HFFc6 (cell line): Measurements from ENCODE around the gene APRT. TPM values are rescaled to one million over a fixed set of nuclear protein-coding genes. Genes with fewer than 3 reads are reported as not detected.

ENCODE experiments used
- DNase-seq: peaks from one replicate; pipeline ENCODE4 v3.0.0-alpha.2; 2018
- H3K27ac Mint-ChIP-seq: 2 replicates; pipeline ENCODE4 v1.8.0; 2020; ENCODE audit warnings: mild to moderate bottlenecking, mixed read lengths
- H3K27me3 Mint-ChIP-seq: 2 replicates; pipeline ENCODE4 v1.8.0; 2021; ENCODE audit warnings: mild to moderate bottlenecking, moderate library complexity, mixed read lengths; ENCODE audit not compliant: insufficient read depth
- H3K36me3 Mint-ChIP-seq: 2 replicates; pipeline ENCODE4 v1.8.0; 2021; ENCODE audit warnings: low read depth, mixed read lengths
- H3K4me1 Mint-ChIP-seq: 2 replicates; pipeline ENCODE4 v1.8.0; 2020; ENCODE audit warnings: low read depth, mixed read lengths
- H3K4me3 Mint-ChIP-seq: 2 replicates; pipeline ENCODE4 v1.8.0; 2020; ENCODE audit warnings: mild to moderate bottlenecking, moderate library complexity, mixed read lengths
- H3K9me3 Mint-ChIP-seq: 2 replicates; pipeline ENCODE4 v1.8.0; 2020; ENCODE audit warnings: mild to moderate bottlenecking, mixed read lengths
- total RNA-seq, 6 experiments: library from RNA; stranded (reverse); fragmentation: NEBNext Ultra II Directional; extraction: Animal tissue kit (Norgen Biotek cat#: 25700); gene quantifications; 2 replicates in 1 of 6; 3 replicates in 5 of 6; pipeline ENCODE4 v1.2.3, GENCODE V29; 2021
- TF ChIP-seq, protein P1 (sequence below): fragments of 200-600 bp; sonication (generic); IDR thresholded peaks from 2 replicates; pipeline ENCODE4 v1.5.0; 2021; ENCODE audit warnings: antibody characterized with exemption, mild to moderate bottlenecking

APRT gene
- total RNA-seq, 6 experiments from 2014 or later, result 123 to 163 (median 130) TPM

DNA sequence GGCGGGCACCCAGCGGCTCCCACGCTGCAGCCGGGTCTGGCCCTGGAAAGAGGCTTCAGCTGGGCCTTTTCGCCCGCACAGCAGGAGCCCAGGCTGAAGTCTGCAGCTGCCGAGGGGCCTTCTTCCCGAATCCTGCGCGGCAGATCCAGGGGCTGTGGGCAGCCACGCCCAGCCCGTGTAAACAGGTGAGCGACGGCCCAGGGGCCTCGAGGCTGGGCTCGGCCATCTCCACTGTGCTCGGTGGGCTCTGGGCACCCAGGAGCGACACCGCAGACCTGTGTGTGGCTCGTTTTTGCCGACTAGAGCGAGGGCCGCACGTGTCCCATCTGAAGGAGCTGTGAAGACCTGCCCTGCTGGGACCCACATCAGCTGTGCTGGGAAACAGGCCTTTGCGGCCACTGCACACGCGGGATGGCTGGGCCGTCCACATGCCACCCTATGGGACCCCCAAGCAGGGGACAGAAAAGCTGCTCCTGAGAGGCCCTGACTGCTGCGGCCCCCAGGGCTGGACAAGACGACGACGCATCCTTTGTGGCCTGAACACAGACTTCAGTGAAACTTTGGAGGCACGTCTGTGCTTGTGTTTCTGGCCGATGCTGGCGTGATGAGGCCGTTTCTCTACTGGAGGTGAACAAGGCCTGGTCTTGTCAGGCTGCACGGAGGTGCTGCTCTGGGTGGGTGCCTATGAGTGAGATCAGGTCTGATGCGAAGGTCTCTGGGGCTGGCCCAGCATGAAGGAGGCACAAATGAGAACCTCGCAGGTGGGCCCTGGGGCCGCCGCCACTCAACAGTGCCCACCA is 5.2 kb upstream of the APRT start:
- Mint-ChIP-seq H3K27me3 (peaks cover 2% of the 10 kb centered on the region), H3K36me3 (no peaks in the 10 kb centered on the region), H3K4me3 (no peak overlapping the region), H3K4me1 (no peaks in the 10 kb centered on the region), H3K27ac (no peak overlapping the region), H3K9me3 (no peaks in the 10 kb centered on the region)
- no peak for DNase-seq
- TF ChIP-seq, protein P1, sequence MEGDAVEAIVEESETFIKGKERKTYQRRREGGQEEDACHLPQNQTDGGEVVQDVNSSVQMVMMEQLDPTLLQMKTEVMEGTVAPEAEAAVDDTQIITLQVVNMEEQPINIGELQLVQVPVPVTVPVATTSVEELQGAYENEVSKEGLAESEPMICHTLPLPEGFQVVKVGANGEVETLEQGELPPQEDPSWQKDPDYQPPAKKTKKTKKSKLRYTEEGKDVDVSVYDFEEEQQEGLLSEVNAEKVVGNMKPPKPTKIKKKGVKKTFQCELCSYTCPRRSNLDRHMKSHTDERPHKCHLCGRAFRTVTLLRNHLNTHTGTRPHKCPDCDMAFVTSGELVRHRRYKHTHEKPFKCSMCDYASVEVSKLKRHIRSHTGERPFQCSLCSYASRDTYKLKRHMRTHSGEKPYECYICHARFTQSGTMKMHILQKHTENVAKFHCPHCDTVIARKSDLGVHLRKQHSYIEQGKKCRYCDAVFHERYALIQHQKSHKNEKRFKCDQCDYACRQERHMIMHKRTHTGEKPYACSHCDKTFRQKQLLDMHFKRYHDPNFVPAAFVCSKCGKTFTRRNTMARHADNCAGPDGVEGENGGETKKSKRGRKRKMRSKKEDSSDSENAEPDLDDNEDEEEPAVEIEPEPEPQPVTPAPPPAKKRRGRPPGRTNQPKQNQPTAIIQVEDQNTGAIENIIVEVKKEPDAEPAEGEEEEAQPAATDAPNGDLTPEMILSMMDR, result no peak

DNA sequence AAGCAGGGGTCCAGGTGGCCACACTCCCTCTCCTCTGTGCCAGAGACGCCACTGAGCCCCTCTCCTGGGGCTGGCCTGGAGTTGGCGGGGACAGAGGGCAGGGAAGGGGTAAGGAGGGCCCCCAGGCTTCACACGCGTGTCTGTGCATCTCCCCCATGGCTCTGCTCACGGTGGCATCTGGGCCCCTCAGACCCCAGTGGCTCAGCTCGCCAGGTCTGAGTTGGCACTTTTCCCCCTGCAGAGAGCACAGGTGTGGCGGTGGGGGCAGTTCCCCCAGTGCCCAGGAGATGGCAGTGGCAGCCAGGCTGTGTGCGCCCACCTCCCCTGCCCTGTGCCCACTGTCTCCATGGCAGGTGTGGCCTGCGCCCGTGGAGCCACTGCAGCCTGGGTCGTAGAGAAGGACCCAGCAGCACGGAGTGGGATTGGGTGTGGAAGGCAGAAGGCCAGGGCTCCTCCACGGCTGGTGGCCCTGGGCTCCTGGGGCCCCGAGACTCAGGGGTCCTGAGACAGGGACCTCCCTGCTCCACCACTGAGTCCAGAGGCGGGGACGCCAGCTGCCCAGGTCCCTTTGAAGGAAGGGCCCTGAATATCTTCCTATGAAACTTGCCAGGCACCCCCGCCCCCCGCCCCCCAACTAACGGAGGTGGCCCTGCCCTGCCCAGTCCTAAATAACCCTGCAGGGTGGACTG is 4.3 kb upstream of the APRT start:
- no peak overlapping the region for H3K4me3 Mint-ChIP-seq
- TF ChIP-seq, protein P1, result peak; percentile 84
- no peaks in the 10 kb centered on the region for H3K36me3 Mint-ChIP-seq
- H3K27ac Mint-ChIP-seq, result no peak overlapping the region
- H3K9me3 Mint-ChIP-seq, result no peaks in the 10 kb centered on the region
- H3K27me3 Mint-ChIP-seq, result peaks cover 4% of the 10 kb centered on the region
- DNase-seq, result no peak
- 0 out of 2 replicates have a peak, but pooled peaks cover under 1% of the 10 kb centered on the region for H3K4me1 Mint-ChIP-seq

DNA sequence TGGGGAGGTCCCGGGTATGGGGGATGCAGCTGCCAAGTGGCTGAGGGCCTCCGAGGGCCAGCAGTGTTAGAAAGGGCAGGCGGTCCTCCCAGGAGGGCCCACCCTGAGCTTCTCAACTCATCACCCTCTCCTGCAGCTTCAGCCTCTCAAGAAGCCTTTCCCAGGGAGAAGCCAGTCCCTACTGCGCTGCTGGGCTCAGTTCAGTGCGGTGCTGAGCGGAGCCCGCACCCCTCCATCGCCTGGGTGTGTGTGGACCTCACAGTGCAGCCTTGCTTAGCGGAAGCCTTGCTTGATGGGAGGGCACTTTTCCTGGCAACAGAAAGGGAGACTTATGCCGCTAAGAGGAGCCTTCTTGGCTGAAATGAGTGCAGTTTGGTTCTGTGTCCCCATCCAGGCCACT is 3.5 kb upstream of the APRT start:
- no peak overlapping the region for H3K27ac Mint-ChIP-seq
- H3K9me3 Mint-ChIP-seq, result no peaks in the 10 kb centered on the region
- peaks cover 4% of the 10 kb centered on the region for H3K27me3 Mint-ChIP-seq
- no peaks in the 10 kb centered on the region; the same call in 1 of the 2 replicates for H3K36me3 Mint-ChIP-seq
- DNase-seq, result no peak
- no peak overlapping the region for H3K4me3 Mint-ChIP-seq
- H3K4me1 Mint-ChIP-seq, result peaks cover 6% of the 10 kb centered on the region
- TF ChIP-seq, protein P1, result no peak

DNA sequence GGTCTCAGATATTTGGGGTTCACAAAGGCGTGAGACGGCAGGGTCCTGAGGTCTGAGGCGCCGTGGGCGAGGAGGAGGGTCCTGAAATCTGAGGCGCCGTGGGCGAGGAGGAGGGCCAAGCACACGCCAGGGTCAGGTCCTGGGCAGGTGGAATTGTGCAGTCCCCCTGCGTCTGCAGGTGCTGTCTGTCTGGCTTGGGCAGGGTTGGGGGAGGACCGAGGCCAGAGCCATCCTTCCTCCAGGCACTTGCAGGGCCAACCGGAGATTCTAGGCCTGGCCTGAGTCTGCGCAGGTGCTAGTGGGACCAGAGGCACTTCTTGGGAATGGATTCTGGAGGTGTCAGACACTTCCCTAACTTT is 2.4 kb upstream of the APRT start:
- H3K36me3 Mint-ChIP-seq, result no peaks in the 10 kb centered on the region; the same call in 1 of the 2 replicates
- TF ChIP-seq, protein P1, result no peak
- H3K27me3 Mint-ChIP-seq, result peaks cover 7% of the 10 kb centered on the region
- H3K27ac Mint-ChIP-seq, result no peak overlapping the region
- peaks cover 16% of the 10 kb centered on the region for H3K4me1 Mint-ChIP-seq
- no peak overlapping the region for H3K4me3 Mint-ChIP-seq
- no peaks in the 10 kb centered on the region for H3K9me3 Mint-ChIP-seq
- no peak for DNase-seq

DNA sequence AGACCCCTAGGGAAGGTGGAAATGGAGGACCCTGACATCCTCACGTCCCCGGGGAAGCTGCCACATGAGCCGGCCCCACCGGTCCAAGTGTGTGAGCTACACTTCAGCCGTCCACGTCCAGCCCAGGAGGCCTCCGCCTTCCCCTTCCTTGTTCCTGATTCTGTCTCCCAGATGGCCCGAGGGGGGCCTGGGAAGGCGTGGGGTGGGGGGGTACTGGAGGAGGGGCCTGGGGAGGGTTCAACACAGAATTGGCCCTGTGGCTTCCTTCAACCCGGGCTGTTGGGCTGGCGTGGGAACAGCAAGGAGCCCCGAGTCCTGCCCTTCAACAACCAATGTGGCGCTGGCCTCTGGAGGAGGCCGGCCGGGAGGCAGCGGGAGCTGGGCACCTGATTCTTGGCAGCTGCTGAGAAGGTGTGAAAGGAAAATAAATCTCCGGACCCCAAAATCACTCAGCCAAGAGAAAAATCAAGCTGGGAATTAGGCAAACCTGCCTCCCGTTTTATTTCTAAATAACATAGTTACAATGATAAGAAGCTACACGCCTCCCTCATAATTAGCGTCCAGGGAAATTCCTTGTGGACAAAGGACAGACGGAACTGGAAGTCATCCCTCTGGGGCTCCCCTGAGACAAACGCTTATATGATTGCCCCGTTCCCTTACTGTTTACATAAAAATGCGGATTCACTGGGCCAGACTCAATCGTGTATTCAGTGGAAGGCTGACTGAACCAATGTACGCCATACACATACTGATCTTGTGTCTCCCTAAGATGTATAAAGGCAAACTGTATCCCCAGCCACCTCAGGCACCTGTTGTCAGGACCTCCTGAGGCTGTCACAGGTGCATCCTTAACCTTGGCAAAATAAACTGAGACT is 1.8 kb upstream of the APRT start:
- Mint-ChIP-seq H3K4me1 (peaks cover 20% of the 10 kb centered on the region), H3K4me3 (no peak overlapping the region), H3K9me3 (no peaks in the 10 kb centered on the region), H3K27ac (no peak overlapping the region), H3K27me3 (peaks cover 7% of the 10 kb centered on the region), H3K36me3 (no peaks in the 10 kb centered on the region; the same call in 1 of the 2 replicates)
- TF ChIP-seq, protein P1, result no peak
- DNase-seq, result no peak
